Activated T-helper 2 cell treated with anti-CD3 and anti-CD28 coated beads, Interferon-gamma antibody, Interleukin-2, Interleukin-4, amounts not matched to agents 10 μg/mL and 5 μg/mL and 100 μg/mL, durations not matched to agents 14 hours and 24 hours and 36 hours (primary cell): ENCODE measurements around the gene PLEKHJ1. TPM values are rescaled to one million over a fixed set of nuclear protein-coding genes. Genes with fewer than 3 reads are reported as not detected.

ENCODE experiments used
- DNase-seq: peaks from one replicate; pipeline ENCODE4 v3.0.0; 2021; ENCODE audit warnings: low spot score
- H3K27ac Mint-ChIP-seq: one replicate; pipeline ENCODE4 v1.8.0; 2021; ENCODE audit warnings: mixed read lengths
- H3K27me3 Mint-ChIP-seq: one replicate; pipeline ENCODE4 v1.8.0; 2021; ENCODE audit warnings: low read depth, mixed read lengths
- H3K36me3 Mint-ChIP-seq: one replicate; pipeline ENCODE4 v1.8.0; 2021; ENCODE audit warnings: low read depth, mixed read lengths
- H3K4me1 Mint-ChIP-seq: one replicate; pipeline ENCODE4 v1.8.0; 2021; ENCODE audit warnings: low read depth, mixed read lengths
- H3K4me3 Mint-ChIP-seq: one replicate; pipeline ENCODE4 v1.8.0; 2021; ENCODE audit warnings: low read depth, mild to moderate bottlenecking, moderate library complexity, mixed read lengths
- H3K9me3 Mint-ChIP-seq: one replicate; pipeline ENCODE4 v1.8.0; 2021; ENCODE audit warnings: mixed read lengths
- intact Hi-C: fragments of 100-400 bp; cut with micrococcal nuclease; formaldehyde crosslinking; loops from one replicate; pipeline ENCODE4 v1.15.1; 2023
- total RNA-seq: library from RNA; stranded (reverse); gene quantifications from 2 replicates; pipeline ENCODE4 v1.2.3, GENCODE V29; 2022

PLEKHJ1 gene
- total RNA-seq, 1 donor from 2014 or later, result 77.2 TPM

DNA sequence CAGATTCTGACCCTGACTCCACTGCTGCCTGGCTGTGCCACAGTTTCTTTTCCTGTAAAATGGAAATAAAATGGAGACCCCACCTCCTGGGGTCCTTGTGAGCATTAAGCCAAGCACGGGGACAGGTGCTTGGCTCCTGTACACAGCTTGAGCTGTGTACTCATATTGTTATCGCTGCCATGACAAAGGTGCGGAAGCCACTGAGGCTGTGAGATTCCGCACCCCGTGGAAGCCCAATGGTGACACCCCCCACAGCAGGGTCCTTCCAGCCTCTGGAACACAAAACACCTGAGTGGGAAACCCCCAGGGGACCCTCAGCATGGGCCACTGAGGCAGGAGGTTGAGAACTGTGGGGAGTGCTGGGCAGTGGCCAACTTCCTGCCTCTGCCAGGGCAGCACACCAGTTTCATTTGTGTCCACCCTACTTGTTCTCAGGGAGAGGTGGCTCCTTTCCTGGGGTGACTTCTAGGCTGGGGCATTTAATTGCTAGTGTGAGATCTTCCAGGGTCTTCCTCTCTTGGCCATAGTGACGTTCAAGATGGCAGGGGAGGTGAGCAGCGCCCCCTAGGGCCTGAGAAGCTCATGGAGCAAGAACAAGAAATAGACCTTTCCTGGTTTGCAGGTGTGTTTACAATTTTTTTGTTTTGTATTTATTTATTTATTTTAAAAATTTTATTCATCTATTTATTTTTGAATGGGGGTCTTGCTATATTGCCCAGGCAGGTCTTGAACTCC is 25.5 kb upstream of the PLEKHJ1 start:
- no peaks in the 10 kb centered on the region for H3K36me3 Mint-ChIP-seq
- no peaks in the 10 kb centered on the region for H3K27me3 Mint-ChIP-seq
- intact Hi-C loops, result no loop called here
- no peak overlapping the region for H3K4me3 Mint-ChIP-seq
- peaks cover 21% of the 10 kb centered on the region for H3K4me1 Mint-ChIP-seq
- H3K27ac Mint-ChIP-seq, result no peak overlapping the region
- no peaks in the 10 kb centered on the region for H3K9me3 Mint-ChIP-seq
- peak; percentile 46 for DNase-seq

DNA sequence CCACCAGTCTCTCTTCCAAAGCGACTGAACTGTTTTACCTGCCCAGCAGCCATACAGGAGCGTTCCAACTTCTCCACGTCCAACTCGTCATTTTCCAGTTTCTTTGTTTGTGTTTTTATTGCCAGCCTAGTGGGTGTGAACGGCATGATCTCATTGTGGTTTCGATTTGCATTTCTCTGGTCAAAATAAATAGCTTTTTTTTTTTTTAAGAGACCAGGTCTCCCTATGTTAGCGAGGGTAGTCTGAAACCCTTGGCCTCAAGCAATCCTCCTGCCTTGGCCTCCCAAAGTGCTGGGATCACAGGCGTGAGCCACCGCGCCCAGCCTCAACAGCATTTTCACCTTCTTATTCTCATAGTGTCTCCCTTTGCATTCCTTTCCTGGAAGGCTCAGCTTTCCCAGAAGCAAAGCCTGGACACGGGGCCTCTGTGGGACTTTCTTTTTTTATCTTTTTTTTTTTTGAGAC is 24.2 kb upstream of the PLEKHJ1 start:
- no peaks in the 10 kb centered on the region for H3K9me3 Mint-ChIP-seq
- intact Hi-C loops, result no loop called here
- DNase-seq, result no peak
- H3K27ac Mint-ChIP-seq, result no peak overlapping the region
- H3K4me3 Mint-ChIP-seq, result no peak overlapping the region
- no peaks in the 10 kb centered on the region for H3K27me3 Mint-ChIP-seq
- H3K4me1 Mint-ChIP-seq, result peaks cover 17% of the 10 kb centered on the region
- H3K36me3 Mint-ChIP-seq, result no peaks in the 10 kb centered on the region

DNA sequence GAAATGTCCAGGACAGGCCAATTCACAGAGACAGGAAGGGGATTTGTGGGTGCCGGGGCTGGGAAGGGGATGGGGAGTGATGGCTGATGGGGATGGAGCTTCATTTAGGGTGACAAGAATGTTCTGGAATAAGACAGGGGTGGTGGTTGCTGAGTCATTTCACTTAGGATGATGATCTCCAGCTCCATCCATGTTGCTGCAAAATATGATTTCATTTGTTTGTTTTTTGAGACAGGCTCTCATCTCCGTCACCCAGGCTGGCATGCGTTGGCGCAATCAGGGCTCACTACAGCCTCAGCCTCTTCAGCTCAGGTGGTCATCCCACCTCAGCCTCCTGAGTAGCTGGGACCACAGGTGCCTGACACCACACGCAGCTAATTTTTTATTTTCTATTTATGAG is 23.2 kb upstream of the PLEKHJ1 start:
- Mint-ChIP-seq H3K36me3 (no peaks in the 10 kb centered on the region), H3K9me3 (no peaks in the 10 kb centered on the region), H3K4me3 (no peak overlapping the region), H3K4me1 (peaks cover 17% of the 10 kb centered on the region), H3K27me3 (no peaks in the 10 kb centered on the region), H3K27ac (peak overlapping the region; percentile 80)
- intact Hi-C loops, result no loop called here
- DNase-seq, result no peak

DNA sequence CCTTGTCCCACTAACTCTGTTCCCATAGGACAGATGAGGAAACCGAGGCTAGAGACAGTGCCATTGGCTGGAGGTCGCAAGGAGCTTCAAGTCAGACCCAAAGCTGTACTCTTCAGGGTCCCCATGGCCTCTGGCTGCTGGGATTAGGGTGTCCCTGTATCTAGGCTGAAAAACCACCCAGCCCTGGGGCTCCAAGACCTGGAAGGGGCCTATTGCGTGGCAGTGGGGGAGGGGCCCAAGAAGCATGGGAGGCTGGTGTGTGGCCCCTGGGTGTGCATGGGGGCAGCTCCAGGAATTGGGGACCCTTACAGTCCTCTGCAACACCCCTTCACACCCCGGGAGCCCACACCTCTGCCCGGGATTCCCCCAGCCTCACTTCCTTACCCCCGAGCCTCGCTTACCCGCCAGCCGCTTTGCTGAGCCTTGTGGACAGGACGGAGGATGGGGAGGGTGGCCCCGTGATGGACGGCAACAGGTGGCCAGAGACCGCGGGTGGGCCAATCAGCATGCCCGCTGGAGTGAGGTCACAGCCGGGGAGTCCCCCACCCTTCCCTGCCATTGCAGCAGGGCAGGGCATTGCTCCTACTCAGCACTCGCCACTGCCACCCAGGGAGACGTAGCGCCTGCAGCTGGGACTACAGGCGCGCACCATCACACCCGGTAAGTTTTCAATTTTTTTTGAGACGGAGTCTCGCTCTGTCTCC is 20.0 kb upstream of the PLEKHJ1 start, which contains the start of gene JSRP1:
Gene JSRP1 (minus strand): TSS at position 436 of the 704 bp plus-strand sequence. CDS start 1,103 bp downstream, outside the sequence.
- DNase-seq, result no peak
- H3K4me3 Mint-ChIP-seq, result no peak within 1 kb of the TSS
- H3K4me1 Mint-ChIP-seq, result peaks cover 16% of the 10 kb centered on the region
- no peaks in the 10 kb centered on the region for H3K9me3 Mint-ChIP-seq
- peak within 1 kb of the TSS; percentile 71 for H3K27ac Mint-ChIP-seq
- H3K27me3 Mint-ChIP-seq, result peaks cover 12% of the 10 kb centered on the region
- no peaks in the 10 kb centered on the region for H3K36me3 Mint-ChIP-seq
- intact Hi-C loops, result no loop called here

DNA sequence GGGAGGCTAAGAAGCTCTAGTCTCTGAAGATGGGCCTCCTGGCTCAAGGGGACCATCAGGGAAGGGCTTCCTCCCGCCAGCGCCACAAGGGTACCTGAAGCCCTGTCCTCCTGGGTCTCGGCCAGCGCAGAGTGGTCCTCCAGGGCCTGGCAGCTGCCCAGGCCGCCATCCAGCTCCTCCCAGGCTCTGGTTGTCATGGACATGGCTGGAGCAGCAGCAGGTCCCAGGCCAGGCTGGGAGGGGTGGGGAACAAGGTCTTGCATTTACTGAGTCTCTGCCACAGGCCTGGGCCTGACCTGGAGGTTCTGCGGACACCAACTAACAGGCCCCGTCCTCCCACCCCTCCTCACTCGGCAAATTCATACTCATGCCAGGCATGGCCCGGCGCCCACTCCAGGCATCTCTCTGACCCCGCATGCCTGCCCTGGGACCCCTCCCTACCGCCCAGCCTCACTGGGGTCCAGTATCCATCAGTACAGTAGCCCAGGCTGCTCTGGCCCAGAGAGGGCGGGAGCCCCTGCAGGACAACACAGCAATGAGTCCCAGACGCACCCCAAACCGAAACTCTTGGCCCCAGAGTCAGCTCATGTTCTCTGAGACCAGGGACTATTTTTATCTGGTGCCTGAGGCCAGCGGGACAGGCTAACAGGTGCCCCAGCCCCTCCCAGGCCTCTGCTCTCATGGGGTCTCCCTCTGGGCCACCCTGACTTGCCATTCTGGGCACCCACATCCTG is 19.1 kb upstream of the PLEKHJ1 start:
- no peak overlapping the region for H3K4me3 Mint-ChIP-seq
- no peak overlapping the region for H3K27ac Mint-ChIP-seq
- peaks cover 12% of the 10 kb centered on the region for H3K27me3 Mint-ChIP-seq
- no peaks in the 10 kb centered on the region for H3K9me3 Mint-ChIP-seq
- no peak for DNase-seq
- intact Hi-C loops, result no loop called here
- H3K4me1 Mint-ChIP-seq, result peaks cover 14% of the 10 kb centered on the region
- no peaks in the 10 kb centered on the region for H3K36me3 Mint-ChIP-seq

DNA sequence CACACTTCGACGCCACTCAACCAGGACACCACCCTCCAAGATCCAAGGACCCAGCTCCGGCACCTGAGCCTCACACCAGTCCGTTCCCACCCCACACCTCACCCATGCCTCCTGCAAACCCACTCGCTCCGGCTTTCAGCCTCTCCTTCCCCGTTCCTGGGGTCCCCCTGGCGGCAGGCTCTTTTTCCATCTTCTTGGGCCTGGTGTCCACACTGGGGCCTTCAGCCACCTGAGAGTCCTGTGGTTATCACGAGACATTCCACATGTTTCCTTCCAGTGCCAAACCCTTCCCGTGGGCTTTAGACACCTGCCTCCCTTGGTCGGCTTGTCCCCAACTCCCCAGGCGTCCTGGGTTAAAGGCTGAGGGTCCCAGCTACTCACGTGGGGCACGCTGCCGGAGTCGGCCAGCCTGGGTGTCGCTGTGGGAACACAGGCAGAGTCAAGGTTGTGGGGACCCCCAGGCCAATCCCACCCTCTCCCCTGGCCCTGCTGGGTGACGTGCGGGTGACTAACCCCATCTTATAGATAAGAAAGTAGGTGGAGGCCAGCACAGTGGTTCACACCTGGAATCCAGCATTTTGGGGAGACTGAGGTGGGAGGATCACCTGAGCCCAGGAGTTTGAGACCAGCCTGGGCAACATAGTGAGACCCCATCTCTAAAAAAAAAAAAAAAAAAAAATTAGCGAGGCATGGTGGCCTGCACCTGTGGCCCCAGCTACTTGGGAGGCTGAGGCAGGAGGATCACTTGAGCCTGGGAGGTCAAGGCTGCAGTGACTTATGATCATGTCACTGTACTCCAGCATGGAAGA is 18.1 kb upstream of the PLEKHJ1 start:
- Mint-ChIP-seq H3K9me3 (no peaks in the 10 kb centered on the region), H3K4me3 (no peak overlapping the region), H3K27me3 (peaks cover 12% of the 10 kb centered on the region), H3K27ac (no peak overlapping the region), H3K36me3 (no peaks in the 10 kb centered on the region), H3K4me1 (peaks cover 10% of the 10 kb centered on the region)
- no peak for DNase-seq
- intact Hi-C loops, result no loop called here

DNA sequence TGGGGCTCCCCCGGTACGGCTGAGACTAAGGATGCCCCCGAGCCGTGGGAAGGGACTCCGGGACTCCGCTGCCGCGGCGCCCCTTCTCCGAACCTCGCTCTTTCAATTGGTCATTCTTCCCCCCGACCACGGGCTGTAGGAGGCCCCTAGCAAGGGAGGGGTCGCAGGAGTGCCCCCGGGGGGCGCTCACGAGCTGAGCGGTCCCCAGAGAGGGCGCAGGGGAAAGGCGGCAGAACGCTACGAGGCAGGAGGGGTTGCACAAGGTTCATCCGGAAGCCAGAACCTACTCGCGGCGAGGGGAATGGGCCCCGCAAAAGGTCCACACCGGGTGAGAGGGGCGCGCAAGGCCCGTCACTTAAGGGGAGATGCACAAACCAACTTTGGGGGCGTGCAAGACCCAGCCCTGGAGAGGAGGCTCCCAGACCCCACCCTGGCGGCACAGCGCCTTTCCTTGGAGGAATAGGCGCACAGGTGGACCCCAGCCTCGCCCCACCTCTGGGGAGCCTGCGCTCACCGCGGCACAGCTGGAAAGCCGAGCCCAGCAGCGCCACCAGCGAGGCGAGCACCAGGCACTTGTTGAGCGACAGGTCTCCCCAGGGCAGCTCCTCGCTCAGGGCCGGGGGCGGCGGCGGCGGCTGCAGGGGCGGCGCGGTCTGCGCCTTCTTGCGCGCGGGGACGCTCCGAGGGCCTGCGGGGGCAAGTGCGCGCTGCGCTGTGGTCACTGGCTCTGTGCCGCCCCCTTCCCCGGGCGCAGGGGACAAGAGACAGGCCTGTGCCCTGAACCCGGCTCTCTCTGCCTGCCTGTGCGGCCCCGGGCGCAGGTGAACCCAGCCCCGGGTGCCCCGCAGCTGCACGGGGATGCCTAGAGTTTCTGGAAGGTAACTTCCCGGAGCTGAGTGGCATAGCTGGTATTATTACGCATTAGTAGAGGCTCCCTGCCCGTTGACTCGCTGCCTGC is 17.3 kb upstream of the PLEKHJ1 start:
- Mint-ChIP-seq H3K27ac (no peak overlapping the region), H3K4me3 (peak overlapping the region; percentile 21), H3K36me3 (no peaks in the 10 kb centered on the region), H3K27me3 (peaks cover 12% of the 10 kb centered on the region), H3K9me3 (no peaks in the 10 kb centered on the region), H3K4me1 (peaks cover 6% of the 10 kb centered on the region)
- no peak for DNase-seq
- intact Hi-C loops, result no loop called here

DNA sequence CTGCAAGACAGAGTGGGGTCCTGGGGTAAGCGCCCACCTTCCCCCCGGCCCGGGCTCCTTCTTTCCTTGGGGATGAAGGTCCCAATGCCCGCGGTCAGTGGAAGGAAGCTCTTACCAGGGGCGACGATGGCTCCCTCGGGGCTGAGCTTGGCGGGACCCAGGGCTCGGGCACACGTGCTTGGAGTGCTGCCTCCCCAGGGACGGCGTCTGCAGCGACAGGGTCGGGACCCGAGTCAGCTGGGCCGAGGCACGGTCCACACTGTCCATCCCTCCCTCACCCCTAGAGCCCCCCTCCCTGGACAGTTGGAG is 16.6 kb upstream of the PLEKHJ1 start:
- H3K4me3 Mint-ChIP-seq, result no peak overlapping the region
- intact Hi-C loops, result no loop called here

DNA sequence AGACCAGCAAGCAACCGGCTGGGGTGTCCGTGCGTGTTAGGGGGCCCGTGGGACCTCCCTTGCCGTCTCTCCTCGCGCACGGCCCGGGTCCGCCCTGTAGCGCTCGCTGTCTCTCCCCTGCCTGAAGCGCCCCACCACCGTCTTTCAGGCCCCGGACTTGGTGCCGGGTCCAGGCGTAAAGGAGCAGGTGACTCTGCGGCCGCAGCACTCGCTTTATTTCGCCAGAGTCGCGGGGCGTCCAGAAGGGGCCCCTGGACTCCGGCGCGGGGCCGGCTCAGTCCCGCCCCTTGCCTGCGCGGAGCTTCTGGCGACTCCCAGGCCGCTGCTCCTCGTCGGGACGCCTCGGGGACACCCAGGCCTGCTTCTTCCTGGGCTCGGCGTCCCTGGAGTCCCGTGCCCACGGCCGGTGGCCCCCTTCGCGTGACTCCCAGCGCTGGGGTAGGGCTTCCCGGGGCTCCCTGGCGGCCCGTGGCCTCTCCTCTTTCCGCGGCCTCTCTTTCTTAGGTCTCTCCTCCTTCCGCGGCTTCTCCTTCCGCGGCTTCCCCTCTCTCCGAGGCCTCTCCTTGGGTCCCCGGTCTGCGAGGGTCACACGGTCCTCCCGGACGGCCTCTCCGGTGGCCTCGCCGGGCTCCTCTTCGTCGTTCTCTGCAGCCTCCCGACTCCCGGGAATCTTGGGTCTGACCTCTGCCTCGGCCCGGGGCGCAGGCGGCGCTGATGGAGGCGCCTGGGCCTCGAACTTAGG is 16.1 kb upstream of the PLEKHJ1 start:
- Mint-ChIP-seq H3K9me3 (no peaks in the 10 kb centered on the region), H3K27me3 (peaks cover 12% of the 10 kb centered on the region), H3K27ac (no peak overlapping the region), H3K4me1 (no peaks in the 10 kb centered on the region), H3K4me3 (no peak overlapping the region), H3K36me3 (no peaks in the 10 kb centered on the region)
- DNase-seq, result no peak
- intact Hi-C loops, result no loop called here

More for the DNA sequence above, 16.6 kb upstream of the PLEKHJ1 start:
- Mint-ChIP-seq H3K9me3 (no peaks in the 10 kb centered on the region), H3K4me1 (no peaks in the 10 kb centered on the region), H3K36me3 (no peaks in the 10 kb centered on the region), H3K27ac (no peak overlapping the region), H3K27me3 (peaks cover 12% of the 10 kb centered on the region)
- no peak for DNase-seq

DNA sequence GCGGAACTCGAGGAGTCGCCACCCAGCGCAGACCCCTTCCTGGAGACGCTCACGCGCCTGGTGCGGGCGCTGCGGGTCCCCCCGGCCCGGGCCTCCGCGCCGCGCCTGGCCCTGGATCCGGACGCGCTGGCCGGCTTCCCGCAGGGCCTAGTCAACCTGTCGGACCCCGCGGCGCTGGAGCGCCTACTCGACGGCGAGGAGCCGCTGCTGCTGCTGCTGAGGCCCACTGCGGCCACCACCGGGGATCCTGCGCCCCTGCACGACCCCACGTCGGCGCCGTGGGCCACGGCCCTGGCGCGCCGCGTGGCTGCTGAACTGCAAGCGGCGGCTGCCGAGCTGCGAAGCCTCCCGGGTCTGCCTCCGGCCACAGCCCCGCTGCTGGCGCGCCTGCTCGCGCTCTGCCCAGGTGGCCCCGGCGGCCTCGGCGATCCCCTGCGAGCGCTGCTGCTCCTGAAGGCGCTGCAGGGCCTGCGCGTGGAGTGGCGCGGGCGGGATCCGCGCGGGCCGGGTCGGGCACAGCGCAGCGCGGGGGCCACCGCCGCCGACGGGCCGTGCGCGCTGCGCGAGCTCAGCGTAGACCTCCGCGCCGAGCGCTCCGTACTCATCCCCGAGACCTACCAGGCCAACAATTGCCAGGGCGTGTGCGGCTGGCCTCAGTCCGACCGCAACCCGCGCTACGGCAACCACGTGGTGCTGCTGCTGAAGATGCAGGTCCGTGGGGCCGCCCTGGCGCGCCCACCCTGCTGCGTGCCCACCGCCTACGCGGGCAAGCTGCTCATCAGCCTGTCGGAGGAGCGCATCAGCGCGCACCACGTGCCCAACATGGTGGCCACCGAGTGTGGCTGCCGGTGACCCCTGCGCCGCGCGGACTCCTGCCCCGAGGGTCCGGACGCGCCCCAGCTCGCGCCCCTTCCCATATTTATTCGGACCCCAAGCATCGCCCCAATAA is 15.3 kb upstream of the PLEKHJ1 start:
- Mint-ChIP-seq H3K4me3 (no peak overlapping the region), H3K27me3 (peaks cover 12% of the 10 kb centered on the region), H3K9me3 (no peaks in the 10 kb centered on the region), H3K27ac (no peak overlapping the region), H3K36me3 (peaks cover 5% of the 10 kb centered on the region), H3K4me1 (no peaks in the 10 kb centered on the region)
- no peak for DNase-seq
- intact Hi-C loops, result no loop called here
